ENCODE results near the gene CYP2W1. TPM values are rescaled to one million over a fixed set of nuclear protein-coding genes. Genes with fewer than 3 reads are reported as not detected.

Gene CYP2W1
- total RNA-seq, 1 experiment from 2014 or later: not detected

GRCh38 chr7:995571-995970 lies 12.6 kb downstream of the CYP2W1 start:
- TF ChIP-seq, protein P1, sequence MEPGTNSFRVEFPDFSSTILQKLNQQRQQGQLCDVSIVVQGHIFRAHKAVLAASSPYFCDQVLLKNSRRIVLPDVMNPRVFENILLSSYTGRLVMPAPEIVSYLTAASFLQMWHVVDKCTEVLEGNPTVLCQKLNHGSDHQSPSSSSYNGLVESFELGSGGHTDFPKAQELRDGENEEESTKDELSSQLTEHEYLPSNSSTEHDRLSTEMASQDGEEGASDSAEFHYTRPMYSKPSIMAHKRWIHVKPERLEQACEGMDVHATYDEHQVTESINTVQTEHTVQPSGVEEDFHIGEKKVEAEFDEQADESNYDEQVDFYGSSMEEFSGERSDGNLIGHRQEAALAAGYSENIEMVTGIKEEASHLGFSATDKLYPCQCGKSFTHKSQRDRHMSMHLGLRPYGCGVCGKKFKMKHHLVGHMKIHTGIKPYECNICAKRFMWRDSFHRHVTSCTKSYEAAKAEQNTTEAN (CRISPR knock-in tag; IDR thresholded peaks at IDR 0.05): no peak
- TF ChIP-seq SMAD4 (CRISPR knock-in tag; IDR thresholded peaks at IDR 0.05) (no peak), ZNF232 (CRISPR knock-in tag; IDR thresholded peaks at IDR 0.05) (no peak), GTF2I (CRISPR knock-in tag; conservative IDR thresholded peaks at IDR 0.05) (no peak), ZMAT4 (CRISPR knock-in tag; IDR thresholded peaks at IDR 0.05) (no peak), RELA (CRISPR knock-in tag; IDR thresholded peaks at IDR 0.05; ENCODE audit: borderline replicate concordance) (no peak)
- TF ChIP-seq, protein P2, sequence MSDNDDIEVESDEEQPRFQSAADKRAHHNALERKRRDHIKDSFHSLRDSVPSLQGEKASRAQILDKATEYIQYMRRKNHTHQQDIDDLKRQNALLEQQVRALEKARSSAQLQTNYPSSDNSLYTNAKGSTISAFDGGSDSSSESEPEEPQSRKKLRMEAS (CRISPR knock-in tag; IDR thresholded peaks at IDR 0.05): no peak
- TF ChIP-seq, protein P3, sequence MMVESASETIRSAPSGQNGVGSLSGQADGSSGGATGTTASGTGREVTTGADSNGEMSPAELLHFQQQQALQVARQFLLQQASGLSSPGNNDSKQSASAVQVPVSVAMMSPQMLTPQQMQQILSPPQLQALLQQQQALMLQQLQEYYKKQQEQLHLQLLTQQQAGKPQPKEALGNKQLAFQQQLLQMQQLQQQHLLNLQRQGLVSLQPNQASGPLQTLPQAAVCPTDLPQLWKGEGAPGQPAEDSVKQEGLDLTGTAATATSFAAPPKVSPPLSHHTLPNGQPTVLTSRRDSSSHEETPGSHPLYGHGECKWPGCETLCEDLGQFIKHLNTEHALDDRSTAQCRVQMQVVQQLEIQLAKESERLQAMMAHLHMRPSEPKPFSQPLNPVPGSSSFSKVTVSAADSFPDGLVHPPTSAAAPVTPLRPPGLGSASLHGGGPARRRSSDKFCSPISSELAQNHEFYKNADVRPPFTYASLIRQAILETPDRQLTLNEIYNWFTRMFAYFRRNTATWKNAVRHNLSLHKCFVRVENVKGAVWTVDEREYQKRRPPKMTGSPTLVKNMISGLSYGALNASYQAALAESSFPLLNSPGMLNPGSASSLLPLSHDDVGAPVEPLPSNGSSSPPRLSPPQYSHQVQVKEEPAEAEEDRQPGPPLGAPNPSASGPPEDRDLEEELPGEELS (CRISPR knock-in tag; IDR thresholded peaks at IDR 0.05): no peak
- no peaks in the 10 kb centered on the region for H3K27me3 Mint-ChIP-seq (ENCODE audit: low read depth)
- no peaks in the 10 kb centered on the region for H3K4me1 Mint-ChIP-seq
- ATAC-seq (no peak), DNase-seq (ENCODE audit: low spot score) (no peak)
- no peaks in the 10 kb centered on the region for H3K9me3 Mint-ChIP-seq
- ChIA-PET POLR2A (interaction anchor here (1.0 kb wide), 1 partner anchor 119 kb away, joined by 3 read pairs; no protein-coding TSS in a partner anchor), CTCF (interaction anchor here (0.7 to 6.0 kb wide), 5 partner anchors 20 to 70 kb away, joined by 3 to 140 read pairs (median 6); partner anchors contain the start of genes COX19 and GPR146)
- H3K4me3 Mint-ChIP-seq: no peak overlapping the region
- no peak overlapping the region for H3K27ac Mint-ChIP-seq
- no peaks in the 10 kb centered on the region for H3K36me3 Mint-ChIP-seq

GRCh38 chr7:996079-996872 lies 13.3 kb downstream of the CYP2W1 start:
- no peak for DNase-seq (ENCODE audit: low spot score)
- ChIA-PET CTCF (interaction anchor here (1.2 to 6.0 kb wide), 5 partner anchors 23 to 69 kb away, joined by 4 to 140 read pairs (median 23); partner anchors contain the start of gene GPR146), POLR2A (interaction anchor here (1.0 kb wide), 1 partner anchor 119 kb away, joined by 3 read pairs; no protein-coding TSS in a partner anchor)

More at GRCh38 chr7:996079-996872, 13.3 kb downstream of the CYP2W1 start:
- TF ChIP-seq ATF1 (CRISPR knock-in tag; IDR thresholded peaks at IDR 0.05) (no peak), ETV6 (CRISPR knock-in tag; IDR thresholded peaks at IDR 0.05) (no peak), SOX15 (CRISPR knock-in tag; IDR thresholded peaks at IDR 0.05) (no peak), TCF7 (CRISPR knock-in tag; IDR thresholded peaks at IDR 0.05; ENCODE audit: low read depth) (no peak), ZMAT4 (CRISPR knock-in tag; IDR thresholded peaks at IDR 0.05) (no peak), RELA (CRISPR knock-in tag; IDR thresholded peaks at IDR 0.05; ENCODE audit: borderline replicate concordance) (no peak), RORB (CRISPR knock-in tag; IDR thresholded peaks at IDR 0.05) (no peak), TEAD1 (CRISPR knock-in tag; IDR thresholded peaks at IDR 0.05) (no peak), KAT7 (CRISPR knock-in tag; IDR thresholded peaks at IDR 0.05; ENCODE audit: borderline replicate concordance) (no peak), PRRX2 (CRISPR knock-in tag; IDR thresholded peaks at IDR 0.05) (no peak), AR (CRISPR knock-in tag; IDR thresholded peaks at IDR 0.05) (no peak), GABPB1 (CRISPR knock-in tag; IDR thresholded peaks at IDR 0.05) (no peak), GTF2I (CRISPR knock-in tag; conservative IDR thresholded peaks at IDR 0.05) (no peak)
- TF ChIP-seq, protein P4, sequence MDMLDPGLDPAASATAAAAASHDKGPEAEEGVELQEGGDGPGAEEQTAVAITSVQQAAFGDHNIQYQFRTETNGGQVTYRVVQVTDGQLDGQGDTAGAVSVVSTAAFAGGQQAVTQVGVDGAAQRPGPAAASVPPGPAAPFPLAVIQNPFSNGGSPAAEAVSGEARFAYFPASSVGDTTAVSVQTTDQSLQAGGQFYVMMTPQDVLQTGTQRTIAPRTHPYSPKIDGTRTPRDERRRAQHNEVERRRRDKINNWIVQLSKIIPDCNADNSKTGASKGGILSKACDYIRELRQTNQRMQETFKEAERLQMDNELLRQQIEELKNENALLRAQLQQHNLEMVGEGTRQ (CRISPR knock-in tag; IDR thresholded peaks at IDR 0.05): no peak
- Mint-ChIP-seq H3K27ac (no peak overlapping the region), H3K4me1 (no peaks in the 10 kb centered on the region), H3K27me3 (ENCODE audit: low read depth) (no peaks in the 10 kb centered on the region), H3K36me3 (no peaks in the 10 kb centered on the region), H3K4me3 (no peak overlapping the region), H3K9me3 (no peaks in the 10 kb centered on the region)
- no peak for ATAC-seq
